ENCODE measurements around the gene FBXW11. TPM values are rescaled to one million over a fixed set of nuclear protein-coding genes. Genes with fewer than 3 reads are reported as not detected.
"Not testable (repeated sequence)": the region's sequence is repeated elsewhere in the genome, so short reads cannot be mapped to it uniquely, and the experiment has no call there.

FBXW11 gene
- total RNA-seq, 1 experiment from 2014 or later = 53.7 TPM

DNA sequence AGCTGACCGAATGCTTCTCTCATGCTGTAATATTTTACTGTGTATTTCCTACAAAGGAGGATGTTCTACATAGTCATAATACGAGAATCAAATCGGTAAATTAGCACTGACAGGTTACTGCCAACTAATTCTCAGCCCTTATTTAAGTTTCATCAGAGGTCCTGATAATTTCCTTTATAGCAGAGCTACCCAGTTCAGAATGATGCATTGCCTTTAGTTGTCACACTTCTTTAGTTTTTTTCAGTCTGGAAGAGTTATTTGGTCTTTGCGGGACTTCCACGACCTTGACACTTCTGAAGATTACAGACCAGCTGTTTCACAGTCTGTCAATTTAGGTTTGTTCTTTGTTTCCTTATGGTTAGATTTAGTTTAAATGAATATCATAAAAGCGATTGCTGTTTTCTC, 64.3 kb downstream of the FBXW11 start:
- H3K36me3 ChIP-seq (replicated peaks; ENCODE audit: control insufficient read depth, insufficient read depth, low read length); H3K27me3 ChIP-seq (ENCODE audit: control insufficient read depth, insufficient read depth, low read length); H3K4me3 ChIP-seq (ENCODE audit: insufficient read depth, low read depth, low read length); DNase-seq: not testable (repeated sequence)

GRCh38 chr5:171941675-171942074, 64.8 kb downstream of the FBXW11 start:
- H3K27me3 ChIP-seq (ENCODE audit: control insufficient read depth, insufficient read depth, low read length); DNase-seq; H3K36me3 ChIP-seq (replicated peaks; ENCODE audit: control insufficient read depth, insufficient read depth, low read length); H3K4me3 ChIP-seq (ENCODE audit: insufficient read depth, low read depth, low read length): not testable (repeated sequence)

DNA sequence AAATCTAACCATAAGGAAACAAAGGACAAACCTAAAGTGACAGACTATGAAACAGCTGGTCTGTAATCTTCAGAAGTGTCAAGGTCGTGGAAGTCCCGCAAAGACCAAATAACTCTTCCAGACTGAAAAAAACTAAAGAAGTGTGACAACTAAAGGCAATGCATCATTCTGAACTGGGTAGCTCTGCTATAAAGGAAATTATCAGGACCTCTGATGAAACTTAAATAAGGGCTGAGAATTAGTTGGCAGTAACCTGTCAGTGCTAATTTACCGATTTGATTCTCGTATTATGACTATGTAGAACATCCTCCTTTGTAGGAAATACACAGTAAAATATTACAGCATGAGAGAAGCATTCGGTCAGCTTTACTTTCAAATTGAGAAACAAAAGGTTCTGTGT, 65.2 kb downstream of the FBXW11 start:
- not testable (repeated sequence) for DNase-seq; H3K27me3 ChIP-seq (ENCODE audit: control insufficient read depth, insufficient read depth, low read length); H3K4me3 ChIP-seq (ENCODE audit: insufficient read depth, low read depth, low read length); H3K36me3 ChIP-seq (replicated peaks; ENCODE audit: control insufficient read depth, insufficient read depth, low read length)

DNA sequence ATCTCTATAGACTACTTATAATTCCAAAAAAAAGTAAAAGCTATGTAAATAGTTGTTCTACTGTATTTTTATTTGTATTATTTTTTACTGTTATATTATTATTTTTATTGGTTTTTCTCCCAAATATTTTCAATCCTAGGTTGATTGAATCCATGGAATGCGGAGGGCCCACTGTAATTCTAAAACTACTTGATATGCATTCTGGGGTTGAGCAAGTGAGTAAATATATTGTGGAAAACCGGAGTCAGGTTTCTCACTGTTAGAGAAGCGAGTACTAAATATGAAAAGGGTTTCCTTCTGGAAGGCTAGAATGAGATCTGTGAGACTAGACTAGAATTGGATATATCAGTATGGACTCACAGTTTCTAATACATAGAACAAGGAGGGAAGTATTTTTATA, 66.5 kb downstream of the FBXW11 start:
- H3K27me3 ChIP-seq (ENCODE audit: control insufficient read depth, insufficient read depth, low read length) = no peaks in the 10 kb centered on the region
- H3K4me3 ChIP-seq (ENCODE audit: insufficient read depth, low read depth, low read length) = no peak overlapping the region
- no peaks in the 10 kb centered on the region for H3K36me3 ChIP-seq (replicated peaks; ENCODE audit: control insufficient read depth, insufficient read depth, low read length)
- DNase-seq = no peak

DNA sequence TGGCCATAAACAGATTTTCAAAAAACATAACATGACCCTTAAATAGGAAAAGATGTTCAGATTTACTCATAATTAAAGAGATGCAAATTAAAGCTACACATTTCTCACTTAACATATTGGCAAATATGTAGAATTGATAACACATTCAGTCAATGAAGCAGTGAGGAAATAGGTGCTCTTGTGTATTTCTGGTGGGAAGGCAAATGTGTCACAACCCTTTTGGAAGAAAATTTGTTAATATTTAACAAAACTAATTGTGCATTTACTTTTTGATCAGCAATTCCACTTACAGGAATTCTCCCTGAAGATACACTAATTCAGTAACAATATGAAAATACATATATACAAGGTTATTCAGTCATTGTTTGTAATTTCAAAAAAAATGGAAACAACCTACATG, 68.1 kb downstream of the FBXW11 start:
- no peak overlapping the region for H3K4me3 ChIP-seq (ENCODE audit: insufficient read depth, low read depth, low read length)
- no peaks in the 10 kb centered on the region for H3K27me3 ChIP-seq (ENCODE audit: control insufficient read depth, insufficient read depth, low read length)
- no peak for DNase-seq
- H3K36me3 ChIP-seq (replicated peaks; ENCODE audit: control insufficient read depth, insufficient read depth, low read length) = no peaks in the 10 kb centered on the region

DNA sequence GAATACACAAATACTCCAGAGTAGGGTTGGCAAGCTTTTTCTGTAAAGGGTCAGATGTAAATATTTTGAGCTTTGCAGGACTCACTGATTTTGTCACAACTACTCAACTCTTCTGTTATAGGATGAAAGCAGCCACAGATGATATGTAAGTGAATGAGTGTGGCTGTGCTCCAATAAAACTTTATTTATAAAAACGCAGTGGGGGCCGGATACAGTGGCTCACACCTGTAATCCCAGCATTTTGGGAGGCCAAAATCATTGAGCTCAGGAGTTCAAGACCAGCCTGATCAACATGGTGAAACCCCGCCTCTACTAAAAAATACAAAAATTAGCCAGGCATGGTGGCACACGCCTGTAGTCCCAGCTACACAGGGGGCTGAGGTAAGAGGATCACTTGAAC, 69.1 kb downstream of the FBXW11 start:
- no peaks in the 10 kb centered on the region for H3K27me3 ChIP-seq (ENCODE audit: control insufficient read depth, insufficient read depth, low read length)
- no peak overlapping the region for H3K4me3 ChIP-seq (ENCODE audit: insufficient read depth, low read depth, low read length)
- H3K36me3 ChIP-seq (replicated peaks; ENCODE audit: control insufficient read depth, insufficient read depth, low read length) = no peaks in the 10 kb centered on the region
- DNase-seq = no peak

DNA sequence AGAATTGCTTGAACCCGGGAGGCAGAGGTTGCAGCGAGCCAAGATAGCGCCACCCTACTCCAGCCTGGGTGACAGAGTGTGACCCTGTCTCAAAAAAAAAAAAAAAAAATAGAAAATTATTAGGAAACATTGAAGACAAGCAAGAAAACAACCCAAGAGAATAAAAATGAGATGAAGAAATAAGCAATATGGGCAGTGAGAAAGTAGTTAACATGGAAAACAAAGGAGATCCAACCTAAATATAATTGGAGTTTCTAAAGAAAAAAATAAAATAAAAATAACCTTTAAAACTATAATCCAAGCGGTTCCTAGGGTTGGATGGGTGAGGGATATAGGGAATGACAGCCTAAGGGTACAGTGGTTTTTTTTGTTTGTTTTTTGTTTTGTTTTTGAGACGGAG, 71.9 kb downstream of the FBXW11 start:
- Histone ChIP-seq H3K36me3 (replicated peaks; ENCODE audit: control insufficient read depth, insufficient read depth, low read length) (no peaks in the 10 kb centered on the region), H3K4me3 (ENCODE audit: insufficient read depth, low read depth, low read length) (no peak overlapping the region), H3K27me3 (ENCODE audit: control insufficient read depth, insufficient read depth, low read length) (no peaks in the 10 kb centered on the region)
- DNase-seq = no peak

GRCh38 chr5:171931163-171931562, 75.3 kb downstream of the FBXW11 start:
- no peak for DNase-seq
- H3K27me3 ChIP-seq (ENCODE audit: control insufficient read depth, insufficient read depth, low read length) = no peaks in the 10 kb centered on the region
- H3K4me3 ChIP-seq (ENCODE audit: insufficient read depth, low read depth, low read length) = no peak overlapping the region
- no peaks in the 10 kb centered on the region for H3K36me3 ChIP-seq (replicated peaks; ENCODE audit: control insufficient read depth, insufficient read depth, low read length)

- DNase-seq = no peak
- Histone ChIP-seq H3K27me3 (ENCODE audit: control insufficient read depth, insufficient read depth, low read length) (no peaks in the 10 kb centered on the region), H3K4me3 (ENCODE audit: insufficient read depth, low read depth, low read length) (no peak overlapping the region), H3K36me3 (replicated peaks; ENCODE audit: control insufficient read depth, insufficient read depth, low read length) (no peaks in the 10 kb centered on the region)
Observed at GRCh38 chr5:171927345-171927941, 79.0 kb downstream of the FBXW11 start.

DNA sequence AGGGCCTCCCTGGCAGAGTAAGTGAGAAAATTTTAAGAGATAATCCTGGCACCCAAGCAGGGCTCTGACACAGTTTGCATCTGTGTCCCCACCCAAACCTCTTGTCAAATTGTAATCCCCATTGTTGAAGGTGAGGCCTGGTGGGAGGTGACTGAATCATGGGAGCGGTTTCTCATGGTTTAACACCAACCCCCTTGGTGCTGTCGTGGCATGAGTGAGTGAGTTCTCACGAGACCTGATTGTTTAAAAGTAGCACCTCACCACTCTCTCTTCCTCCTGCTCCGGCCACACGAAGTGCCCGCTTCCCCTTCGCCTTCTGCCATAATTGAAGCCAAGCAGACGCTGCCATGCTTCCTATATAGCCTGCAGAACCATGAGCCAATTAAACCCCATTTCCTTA, 80.1 kb downstream of the FBXW11 start:
- no peak overlapping the region for H3K4me3 ChIP-seq (ENCODE audit: insufficient read depth, low read depth, low read length)
- no peak for DNase-seq
- H3K36me3 ChIP-seq (replicated peaks; ENCODE audit: control insufficient read depth, insufficient read depth, low read length) = no peaks in the 10 kb centered on the region
- no peaks in the 10 kb centered on the region for H3K27me3 ChIP-seq (ENCODE audit: control insufficient read depth, insufficient read depth, low read length)

- DNase-seq = peak; percentile 32
Observed at GRCh38 chr5:171924493-171925122, 81.8 kb downstream of the FBXW11 start.

GRCh38 chr5:171920765-171921391, 85.6 kb downstream of the FBXW11 start:
- H3K4me3 ChIP-seq (ENCODE audit: insufficient read depth, low read depth, low read length) = no peak overlapping the region
- H3K27me3 ChIP-seq (ENCODE audit: control insufficient read depth, insufficient read depth, low read length) = no peaks in the 10 kb centered on the region
- no peaks in the 10 kb centered on the region for H3K36me3 ChIP-seq (replicated peaks; ENCODE audit: control insufficient read depth, insufficient read depth, low read length)
- no peak for DNase-seq

More at GRCh38 chr5:171924493-171925122, 81.8 kb downstream of the FBXW11 start:
- H3K36me3 ChIP-seq (replicated peaks; ENCODE audit: control insufficient read depth, insufficient read depth, low read length) = no peaks in the 10 kb centered on the region
- no peaks in the 10 kb centered on the region for H3K27me3 ChIP-seq (ENCODE audit: control insufficient read depth, insufficient read depth, low read length)
- H3K4me3 ChIP-seq (ENCODE audit: insufficient read depth, low read depth, low read length) = no peak overlapping the region

GRCh38 chr5:171915700-171916099, 90.7 kb downstream of the FBXW11 start:
- not testable (repeated sequence) for H3K36me3 ChIP-seq (replicated peaks; ENCODE audit: control insufficient read depth, insufficient read depth, low read length); H3K4me3 ChIP-seq (ENCODE audit: insufficient read depth, low read depth, low read length); H3K27me3 ChIP-seq (ENCODE audit: control insufficient read depth, insufficient read depth, low read length); DNase-seq

DNA sequence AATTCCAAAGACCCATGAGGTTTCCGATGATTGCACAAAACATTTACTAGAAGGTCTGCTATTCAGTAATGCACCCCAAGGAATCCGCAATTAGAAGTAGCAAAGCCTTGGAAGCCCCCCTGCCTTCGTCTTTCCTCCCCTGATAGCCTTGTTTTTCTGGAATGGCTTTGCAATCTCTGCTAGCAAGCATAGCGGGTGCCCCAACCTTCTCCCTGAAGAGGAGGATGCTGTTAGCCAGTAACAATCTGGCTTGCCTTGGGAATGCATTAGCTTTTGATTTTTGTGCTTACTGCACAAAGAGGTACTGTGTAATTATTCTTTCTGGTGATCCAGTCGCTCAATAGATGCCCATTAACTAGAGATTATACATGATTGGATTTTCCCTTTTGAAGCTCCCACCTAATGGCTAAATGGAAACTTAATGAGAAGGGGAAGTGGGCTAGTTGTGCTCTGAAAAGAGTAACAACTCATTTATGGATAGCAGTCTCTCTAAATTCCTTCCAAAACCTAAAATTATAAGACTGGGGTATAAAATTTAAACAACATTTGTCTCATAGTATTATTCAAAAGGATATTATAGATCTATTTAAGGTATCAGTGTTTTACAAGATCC, 91.6 kb downstream of the FBXW11 start:
- no peak for DNase-seq
- H3K27me3 ChIP-seq (ENCODE audit: control insufficient read depth, insufficient read depth, low read length) = no peaks in the 10 kb centered on the region
- H3K36me3 ChIP-seq (replicated peaks; ENCODE audit: control insufficient read depth, insufficient read depth, low read length) = peaks cover 3% of the 10 kb centered on the region
- no peak overlapping the region for H3K4me3 ChIP-seq (ENCODE audit: insufficient read depth, low read depth, low read length)

DNA sequence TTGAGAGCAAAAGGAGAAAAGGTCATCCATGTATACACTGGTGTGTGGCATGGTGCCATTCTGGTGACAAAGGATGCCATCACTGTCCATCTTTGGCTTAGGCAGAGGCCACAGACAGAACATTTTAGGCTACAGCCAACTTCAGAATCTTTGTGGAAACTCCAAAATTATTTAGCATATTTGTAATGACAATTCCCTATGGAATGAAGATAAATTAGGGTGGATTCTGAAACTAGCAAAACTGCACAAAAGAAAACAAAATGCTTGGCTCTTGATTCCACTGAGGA, 92.5 kb downstream of the FBXW11 start:
- DNase-seq = no peak
- Histone ChIP-seq H3K36me3 (replicated peaks; ENCODE audit: control insufficient read depth, insufficient read depth, low read length) (peaks cover 3% of the 10 kb centered on the region), H3K4me3 (ENCODE audit: insufficient read depth, low read depth, low read length) (no peak overlapping the region), H3K27me3 (ENCODE audit: control insufficient read depth, insufficient read depth, low read length) (no peaks in the 10 kb centered on the region)

All from H7 (cell line).